Activated T-helper 9 cell treated with anti-CD3 and anti-CD28 coated beads, Interleukin-2, amount 50 U/mL, for 16 hours (primary cell): ENCODE data around the gene ANO2.
"Not testable (repeated sequence)": the region's sequence is repeated elsewhere in the genome, so short reads cannot be mapped to it uniquely, and the experiment has no call there.

Source experiments
- DNase-seq: peaks from one replicate; pipeline ENCODE4 v3.0.0-alpha.2; 2020; ENCODE audit warnings: low read depth

The ANO2 gene

DNA sequence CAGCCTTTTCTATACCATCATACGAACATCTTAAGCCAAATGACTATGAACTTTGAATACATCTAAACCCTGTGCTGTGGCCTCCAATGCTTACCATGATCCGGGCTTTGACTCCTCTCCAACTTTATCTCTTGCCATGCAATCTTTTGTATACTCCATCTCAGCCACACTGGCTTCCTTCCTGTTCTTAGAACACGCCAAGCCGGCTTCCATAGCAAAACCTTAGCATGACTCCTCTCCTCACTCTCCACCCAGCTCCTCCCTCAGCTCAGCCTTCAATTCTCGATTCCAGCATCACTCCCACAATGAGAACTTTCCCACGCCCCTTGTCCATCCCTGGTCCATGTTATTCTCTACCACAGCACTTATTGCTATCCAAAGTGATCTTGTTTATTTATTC is 284.8 kb downstream of the ANO2 start:
- DNase-seq, result no peak

DNA sequence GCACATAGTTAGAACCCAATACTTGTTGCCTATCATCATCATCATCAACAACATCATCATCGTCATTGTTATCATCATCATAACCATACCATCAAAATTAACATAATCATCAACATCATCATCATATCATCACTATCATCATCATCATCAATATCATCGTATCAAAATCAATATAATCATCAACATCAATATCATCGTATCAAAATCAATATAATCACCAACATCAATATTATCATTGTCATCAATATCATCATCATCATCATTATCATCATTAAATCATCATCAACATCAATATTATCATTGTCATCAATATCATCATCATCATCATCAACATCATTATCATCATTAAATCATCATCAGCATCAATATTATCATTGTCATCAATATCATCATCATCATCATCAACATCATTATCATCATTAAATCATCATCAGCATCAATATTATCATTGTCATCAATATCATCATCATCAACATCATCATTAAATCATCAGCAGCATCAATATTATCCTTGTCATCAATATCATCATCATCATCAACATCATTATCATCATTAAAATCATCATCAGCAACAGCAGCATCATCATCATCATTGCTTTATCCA is 286.6 kb downstream of the ANO2 start:
- DNase-seq, result not testable (repeated sequence)

DNA sequence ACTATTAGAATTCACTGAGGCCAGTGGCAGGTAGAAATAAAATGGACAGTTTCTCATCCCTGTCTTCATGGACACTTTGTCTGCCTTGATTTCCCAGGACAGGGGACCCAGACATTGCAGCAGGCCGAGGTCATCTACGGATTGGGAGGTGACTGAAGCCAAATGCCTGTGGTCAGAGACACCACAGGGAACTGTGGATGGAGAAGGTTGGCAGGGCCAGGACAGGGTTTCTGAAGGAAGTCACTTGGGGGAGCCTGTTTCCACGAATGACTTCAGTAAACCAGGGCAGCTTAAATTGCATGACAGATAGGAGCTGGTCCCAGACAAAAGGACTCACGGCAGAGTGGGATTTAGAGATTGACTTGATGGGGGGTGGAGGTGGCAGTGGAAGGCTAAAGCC is 288.2 kb downstream of the ANO2 start:
- no peak for DNase-seq

DNA sequence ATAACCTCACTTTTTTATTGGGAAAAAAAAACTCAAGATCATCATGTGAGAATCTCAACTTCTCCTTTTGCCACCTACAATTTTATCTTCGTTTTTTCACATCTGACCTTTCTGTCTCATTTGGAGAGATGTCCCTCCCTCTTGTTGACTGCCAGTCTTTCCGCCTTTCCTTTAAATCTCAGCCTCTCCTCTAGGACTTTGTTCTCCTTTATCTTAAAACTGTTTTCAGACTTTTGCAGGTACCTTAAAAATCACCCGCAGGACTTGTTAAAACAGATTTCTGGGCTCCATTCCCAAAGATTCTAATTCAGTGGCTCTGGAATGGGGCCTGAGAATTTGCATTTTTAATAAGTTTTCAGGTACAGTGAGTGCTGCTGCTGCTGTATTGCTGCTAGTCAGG is 289.9 kb downstream of the ANO2 start:
- no peak for DNase-seq

DNA sequence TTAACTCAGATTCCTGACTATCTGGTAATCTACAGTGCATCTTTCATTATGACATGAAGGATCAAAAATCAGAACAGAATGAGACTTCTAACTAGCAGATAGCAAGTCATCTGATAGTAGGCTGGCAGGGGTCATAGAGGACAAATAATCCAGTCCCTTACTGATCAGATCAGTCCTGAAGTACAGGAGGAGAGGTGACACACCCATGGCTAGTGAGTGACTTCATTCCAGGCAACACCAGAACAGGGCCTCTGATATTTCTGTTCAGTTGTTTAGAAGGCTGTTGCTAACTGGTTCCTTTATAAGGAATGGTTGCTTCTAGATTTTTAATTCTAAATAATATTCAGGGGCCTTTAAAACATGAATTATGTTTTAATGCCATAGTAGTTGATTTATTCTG is 291.0 kb downstream of the ANO2 start:
- DNase-seq, result no peak

DNA sequence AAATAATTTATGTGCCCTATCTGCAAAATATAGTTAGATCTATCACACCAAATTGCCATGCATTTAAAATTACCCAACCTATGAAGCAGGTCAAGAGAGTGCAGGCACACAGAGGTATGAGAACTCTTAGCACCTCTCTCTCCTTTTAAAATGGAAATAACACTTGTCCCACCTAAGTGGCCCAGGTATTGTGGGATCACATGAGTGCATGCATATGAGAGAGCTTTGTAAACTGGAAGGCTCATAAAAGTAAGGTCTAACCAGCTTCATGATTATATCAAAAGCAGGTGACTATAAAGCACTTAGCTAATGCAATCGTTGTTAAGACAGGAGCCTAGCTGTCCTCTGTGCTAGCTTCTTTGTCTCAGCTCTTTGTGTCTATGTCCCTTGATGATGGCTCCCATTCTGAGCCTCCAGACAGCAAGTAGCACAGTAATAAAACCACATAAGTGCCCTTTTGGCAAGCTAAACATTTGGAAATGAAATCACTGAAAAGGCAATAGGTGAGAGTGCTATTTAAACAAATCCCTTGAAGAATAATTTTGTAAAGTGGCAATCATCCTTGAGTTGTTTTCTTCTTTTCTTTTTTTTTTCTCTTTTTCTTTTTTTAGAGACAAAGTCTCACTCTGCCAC is 294.1 kb downstream of the ANO2 start:
- DNase-seq, result no peak

DNA sequence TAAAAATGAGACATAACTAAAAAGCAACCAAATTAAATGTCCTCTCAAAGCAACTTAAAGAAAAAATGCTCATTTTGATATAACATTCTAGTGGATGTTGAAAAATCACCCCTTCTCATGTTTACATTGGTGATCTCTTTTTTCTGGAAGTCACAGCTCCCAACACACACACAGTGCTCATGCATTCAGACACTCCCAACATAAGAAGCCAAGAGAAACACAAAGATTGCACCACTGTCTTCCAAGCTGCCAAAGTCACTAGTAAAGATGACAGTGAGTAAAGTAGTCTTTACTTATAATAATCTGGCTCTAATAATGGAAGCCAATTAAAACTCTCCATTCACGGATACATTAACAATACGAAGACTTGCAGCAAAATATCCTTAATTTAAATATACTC is 294.8 kb downstream of the ANO2 start:
- DNase-seq, result no peak

DNA sequence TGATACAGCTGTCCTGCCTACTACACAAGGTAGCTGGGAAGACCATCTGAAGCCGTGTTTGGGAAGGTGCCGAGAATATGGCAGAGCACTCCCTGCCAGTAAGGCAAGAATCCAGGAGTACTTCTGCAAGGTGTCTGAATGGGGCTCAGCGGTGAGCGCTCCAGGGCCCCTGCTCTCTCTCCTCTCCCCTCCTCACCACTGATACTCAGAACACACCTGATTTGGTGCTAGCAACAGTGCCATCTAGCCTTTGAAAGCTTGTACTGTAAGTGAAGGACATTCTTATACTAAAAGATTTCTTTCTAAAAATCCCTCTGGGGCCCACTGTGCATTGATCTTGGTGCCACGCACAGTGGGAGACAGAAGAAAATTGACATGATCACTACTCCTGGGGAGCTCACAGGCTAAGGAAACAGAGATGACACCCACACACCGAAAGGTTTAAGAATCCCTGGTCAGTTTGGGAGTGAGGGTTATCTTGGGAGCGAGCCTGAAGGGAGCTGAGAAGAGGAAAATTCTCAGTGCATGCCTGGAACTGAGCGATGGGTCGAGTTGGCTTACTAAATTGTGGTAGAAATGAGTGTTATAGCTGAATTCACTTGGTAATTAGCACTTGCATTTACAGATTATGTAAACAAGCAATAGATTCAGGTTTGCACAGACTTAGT is 296.2 kb downstream of the ANO2 start:
- no peak for DNase-seq

DNA sequence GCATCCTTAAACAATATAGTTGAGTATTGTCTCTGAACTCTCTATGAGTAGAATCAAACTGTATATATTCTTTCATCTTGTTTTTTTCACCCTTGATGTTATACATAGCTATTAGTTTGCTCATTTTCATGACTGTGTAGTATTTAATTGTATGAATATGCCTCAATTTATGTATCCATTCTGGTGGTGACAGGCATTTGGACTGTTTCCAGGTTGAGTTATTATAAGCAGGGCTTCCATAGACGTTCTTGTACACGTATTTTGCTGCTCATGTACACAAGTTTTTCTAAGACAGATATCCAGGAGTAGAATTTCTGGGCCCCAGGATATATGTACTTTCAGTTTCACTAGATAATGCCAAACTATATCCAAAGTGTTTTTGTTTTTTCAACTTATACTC is 301.8 kb downstream of the ANO2 start:
- DNase-seq, result no peak

DNA sequence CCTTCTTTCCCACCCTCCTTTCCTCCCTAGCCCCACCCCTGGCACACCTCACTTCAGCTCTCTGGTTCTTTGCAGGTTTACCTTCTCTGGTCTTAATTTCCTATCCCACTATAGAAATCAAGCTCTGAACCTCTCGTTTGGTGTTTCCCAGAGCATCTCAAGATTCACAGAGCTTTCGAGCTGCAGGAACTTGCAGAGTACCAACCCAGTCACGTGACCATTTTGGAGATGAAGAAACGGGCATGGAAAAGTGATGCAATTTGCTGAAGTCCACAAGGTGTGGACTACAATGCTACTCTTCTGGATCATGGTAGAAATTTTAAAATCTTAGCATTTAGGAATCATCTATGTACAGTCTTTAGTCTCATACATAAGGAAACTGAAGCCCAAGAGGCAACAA is 307.4 kb downstream of the ANO2 start:
- DNase-seq, result no peak

DNA sequence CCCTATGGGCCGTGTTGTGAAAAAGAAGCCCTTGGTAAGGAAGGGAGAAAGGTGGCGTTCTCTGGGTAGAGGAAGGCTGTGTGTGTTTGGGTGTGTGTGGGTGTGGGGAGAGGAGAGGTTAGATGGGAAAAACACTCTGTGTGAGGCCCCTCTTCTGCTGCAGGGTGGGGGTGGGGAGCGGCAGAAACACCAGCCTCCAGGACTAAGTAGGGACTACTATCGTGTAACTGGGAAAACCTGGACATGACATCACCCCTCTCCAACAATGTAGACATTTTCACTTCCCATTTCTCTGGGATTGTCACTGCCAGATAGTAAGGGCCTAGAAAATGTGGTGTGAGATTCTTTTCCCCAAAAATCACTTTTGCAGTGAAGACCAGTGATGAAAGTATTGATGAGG is 308.2 kb downstream of the ANO2 start:
- no peak for DNase-seq

DNA sequence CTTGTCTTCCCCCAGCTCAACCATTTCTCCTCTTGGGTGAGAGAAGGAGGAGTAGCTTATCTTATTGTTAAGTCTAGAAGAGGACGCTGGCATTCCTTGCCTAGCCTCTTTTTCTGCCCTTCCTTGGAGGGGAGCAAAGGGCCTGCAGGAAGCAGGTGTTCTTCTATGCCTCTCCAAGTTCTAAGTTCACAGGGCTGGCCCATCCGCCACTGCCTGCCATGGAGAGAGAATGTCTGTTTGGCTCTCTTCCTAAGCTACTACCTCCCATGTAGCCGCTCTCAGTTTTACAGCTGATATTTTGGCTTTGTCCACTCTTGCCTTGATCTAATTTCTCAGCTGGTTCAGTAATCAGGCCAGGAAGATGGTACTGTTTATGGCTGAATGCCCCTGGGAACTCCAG is 312.0 kb downstream of the ANO2 start:
- DNase-seq, result no peak

DNA sequence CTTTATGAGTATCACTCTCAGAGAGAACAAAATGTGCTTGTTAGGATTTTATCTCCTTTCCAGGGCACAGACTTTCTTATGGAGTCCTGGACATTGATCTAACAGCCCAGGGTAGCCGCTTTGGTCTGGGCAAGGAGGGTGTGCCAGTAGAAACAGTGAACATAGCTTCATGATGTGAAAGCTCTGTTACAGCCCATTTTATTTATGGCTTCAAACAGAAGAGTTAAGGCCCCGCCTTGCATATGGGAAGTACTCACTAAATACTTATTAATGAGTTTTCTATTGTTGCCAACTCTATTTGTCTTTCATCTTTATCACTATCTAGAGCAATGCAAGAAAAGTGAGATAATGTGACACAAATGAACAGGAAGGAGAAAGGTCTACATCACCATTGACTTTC is 312.6 kb downstream of the ANO2 start:
- DNase-seq, result no peak

DNA sequence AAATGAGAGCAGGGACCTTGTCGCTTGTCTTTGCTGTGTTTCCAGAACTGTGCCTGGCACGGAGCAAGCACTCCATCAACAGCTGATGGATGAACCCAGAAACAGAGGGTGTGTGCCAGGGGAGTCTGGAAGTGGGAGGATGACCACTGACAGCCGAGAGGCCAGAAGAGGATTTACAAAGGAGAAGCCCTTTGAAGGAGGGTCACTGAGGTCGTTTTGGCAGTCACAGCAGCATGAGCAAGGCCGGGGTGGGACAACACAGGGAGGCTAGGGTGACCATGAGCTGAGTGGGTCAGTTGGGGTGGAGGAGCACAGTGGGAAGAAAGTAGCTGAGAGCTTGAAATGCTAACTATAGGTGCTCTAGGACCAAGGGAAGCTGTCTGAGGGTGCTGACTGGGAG is 313.6 kb downstream of the ANO2 start:
- DNase-seq, result no peak

DNA sequence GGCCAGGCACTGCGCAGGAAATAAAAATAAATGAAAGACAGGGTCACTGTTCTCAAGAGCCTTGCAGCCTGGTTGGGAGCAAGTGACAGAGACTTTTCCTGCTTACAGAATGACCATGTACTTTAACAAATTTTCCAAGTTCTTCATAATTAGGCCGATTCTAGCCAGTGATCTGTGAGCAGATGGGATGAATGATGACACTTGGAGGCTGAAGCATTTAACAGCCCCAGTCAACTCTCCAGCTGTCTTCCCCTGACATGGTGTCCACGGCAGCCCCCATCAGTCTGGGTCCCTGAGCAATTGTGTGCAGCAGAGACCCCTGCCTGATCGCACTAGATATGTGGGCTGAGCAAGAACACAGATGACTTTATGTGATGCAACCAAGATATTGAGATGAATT is 314.3 kb downstream of the ANO2 start:
- no peak for DNase-seq

DNA sequence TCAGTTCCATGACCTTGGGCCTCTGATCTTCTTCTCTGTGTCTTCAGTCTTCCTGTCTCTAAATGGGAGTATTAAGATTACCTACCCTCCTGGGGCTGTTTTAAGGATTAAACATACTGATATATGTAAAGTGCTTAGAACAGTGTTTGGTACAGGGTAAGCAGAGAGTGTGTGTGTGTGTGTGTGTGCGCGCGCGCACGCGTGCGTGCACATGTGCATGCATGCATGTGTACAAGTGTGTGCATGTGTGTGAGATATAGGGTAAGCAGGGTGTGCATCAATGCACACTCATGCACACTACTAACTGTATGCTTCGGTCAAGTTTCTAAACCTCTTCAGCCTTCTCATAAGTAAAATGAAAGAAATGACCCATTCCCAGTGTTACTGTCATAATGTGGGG is 316.6 kb downstream of the ANO2 start:
- DNase-seq, result no peak

DNA sequence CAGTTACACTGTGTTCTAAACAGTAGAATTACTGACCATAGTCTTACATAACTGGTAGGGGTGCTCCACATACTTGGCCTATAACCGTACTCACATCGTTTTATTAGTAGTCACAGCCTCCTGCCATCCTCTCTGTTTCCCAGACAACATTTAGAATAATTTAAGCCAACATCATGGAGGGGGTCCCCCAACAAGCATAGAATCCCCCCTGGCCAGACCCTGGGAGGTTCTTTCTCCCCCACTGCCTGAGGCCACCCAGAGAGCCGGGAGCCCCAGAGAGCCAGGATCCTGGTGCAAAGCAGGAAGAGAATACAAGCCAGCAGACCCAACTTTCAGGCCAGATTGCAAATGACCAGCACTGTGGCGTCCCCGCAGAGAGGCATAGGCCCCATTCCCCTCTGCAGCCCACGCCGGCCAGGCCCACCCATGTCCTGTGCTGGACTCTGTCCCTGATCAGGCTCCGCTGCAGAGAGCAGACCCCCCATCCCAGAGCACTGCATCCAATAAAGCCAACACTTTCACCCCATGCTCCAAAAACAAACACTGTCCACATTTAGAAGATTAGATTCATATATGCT is 317.9 kb downstream of the ANO2 start:
- no peak for DNase-seq

DNA sequence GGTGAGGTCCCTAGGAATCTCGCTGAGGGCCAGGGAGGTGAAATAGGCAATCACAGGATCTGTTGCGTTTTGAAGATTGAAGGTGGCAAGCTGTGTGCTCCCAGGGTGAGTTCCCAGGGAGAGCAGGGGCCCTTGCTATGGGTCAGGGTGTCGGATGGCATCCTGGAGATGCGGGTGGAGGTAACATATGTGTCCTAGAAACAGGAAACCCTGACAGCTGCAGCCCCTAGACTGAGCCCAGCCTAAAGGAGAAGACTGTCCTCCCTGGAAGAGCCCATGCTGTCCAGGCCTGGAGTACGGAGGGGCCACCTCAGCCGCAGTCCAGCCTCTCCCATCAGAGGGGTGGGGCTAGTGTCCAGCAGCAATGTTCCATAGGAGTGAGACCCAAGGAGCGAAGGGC is 318.9 kb downstream of the ANO2 start:
- no peak for DNase-seq

DNA sequence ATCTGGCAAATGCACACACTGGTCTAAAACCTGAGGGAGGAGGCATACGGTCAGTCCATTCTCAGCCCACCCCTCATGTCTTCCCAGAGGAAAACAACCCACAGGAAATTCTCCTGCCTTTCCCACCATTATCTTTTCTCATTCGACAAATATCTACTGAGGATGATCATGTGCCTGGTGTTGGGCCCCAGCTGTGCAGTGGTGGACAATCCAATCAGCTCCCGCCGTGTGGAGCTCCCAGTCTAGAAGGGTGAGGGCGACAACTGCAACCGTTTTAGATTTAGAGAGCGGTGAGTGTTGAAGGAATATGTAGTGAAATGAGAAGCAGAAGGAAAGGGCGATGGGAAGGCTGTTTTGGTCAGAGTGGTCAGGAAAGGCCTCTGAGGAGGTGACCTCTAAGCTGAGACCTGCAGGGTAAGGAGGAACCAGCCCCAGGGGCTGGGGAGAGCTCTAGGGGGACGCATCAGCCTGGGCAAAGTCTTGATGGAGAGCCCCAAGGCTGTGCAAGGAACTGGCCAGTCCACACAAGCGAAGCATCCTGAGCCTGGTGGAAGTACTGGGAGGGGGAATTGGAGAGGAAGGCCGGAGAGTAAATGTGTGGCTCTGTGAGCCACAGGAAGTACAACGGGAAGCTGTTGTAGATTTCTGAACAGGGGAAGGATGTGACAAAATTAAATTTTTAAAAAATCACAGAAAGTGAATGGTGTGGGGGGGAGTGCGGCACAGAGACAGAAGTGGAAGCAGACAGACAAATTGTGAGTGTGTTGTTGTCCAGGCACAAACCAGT is 320.4 kb downstream of the ANO2 start:
- no peak for DNase-seq

DNA sequence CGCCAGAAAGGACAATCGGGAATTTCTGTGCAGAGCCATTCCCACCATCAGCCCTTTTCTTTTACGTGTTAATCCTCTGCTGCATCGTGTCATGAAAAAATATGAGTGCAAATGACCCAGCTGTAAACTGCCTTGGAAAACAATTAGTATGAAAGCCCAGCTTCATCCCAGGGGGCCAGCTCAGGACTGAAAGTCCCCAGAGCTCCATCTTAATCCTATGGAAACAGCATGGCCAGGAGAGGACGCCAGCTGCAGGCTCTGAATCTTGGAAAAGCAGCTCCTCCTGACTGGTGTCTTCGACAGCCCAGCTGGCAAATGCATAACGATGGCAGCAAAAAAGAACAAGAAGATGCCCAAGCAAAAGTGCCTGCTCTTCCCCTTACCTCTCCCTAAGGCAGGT is 321.6 kb downstream of the ANO2 start:
- no peak for DNase-seq

DNA sequence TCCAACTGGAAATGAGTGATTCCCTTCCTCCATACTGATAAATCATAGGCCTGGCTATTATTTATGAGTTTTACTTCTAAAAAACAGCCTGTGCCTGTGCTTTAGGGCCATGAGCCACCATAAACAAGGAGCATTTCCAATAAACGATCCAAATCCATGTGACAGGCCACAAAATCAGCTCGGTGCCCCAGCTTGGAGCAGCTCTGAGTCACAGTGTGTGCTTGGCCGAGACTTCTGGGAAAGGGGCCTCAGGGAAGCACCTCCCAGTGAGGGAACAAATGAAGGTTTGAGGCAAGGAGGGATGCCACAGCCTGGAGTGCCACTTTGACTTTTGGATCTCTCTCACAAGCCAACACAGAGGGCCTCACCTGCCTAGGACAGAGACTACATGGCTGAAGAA is 322.8 kb downstream of the ANO2 start:
- DNase-seq, result no peak

DNA sequence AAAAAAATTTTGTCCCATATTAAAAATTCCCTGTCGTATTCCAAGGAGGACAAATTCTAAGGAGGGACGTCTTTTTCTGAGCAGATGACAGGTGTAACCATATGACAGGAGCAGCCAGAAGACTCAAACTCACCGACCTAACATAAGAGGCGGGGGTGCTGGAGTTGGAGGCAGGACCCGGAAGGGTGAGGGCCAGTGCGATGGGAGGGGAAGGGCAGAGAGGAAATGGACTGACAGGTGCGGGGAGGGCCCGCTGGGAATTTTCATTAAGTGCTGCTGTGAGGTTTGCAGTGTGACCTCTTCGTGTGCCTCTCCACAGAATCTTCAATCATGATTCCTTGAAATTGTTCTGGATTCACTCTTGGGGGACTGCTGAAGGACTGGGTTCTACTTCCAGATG is 323.7 kb downstream of the ANO2 start:
- DNase-seq, result no peak

DNA sequence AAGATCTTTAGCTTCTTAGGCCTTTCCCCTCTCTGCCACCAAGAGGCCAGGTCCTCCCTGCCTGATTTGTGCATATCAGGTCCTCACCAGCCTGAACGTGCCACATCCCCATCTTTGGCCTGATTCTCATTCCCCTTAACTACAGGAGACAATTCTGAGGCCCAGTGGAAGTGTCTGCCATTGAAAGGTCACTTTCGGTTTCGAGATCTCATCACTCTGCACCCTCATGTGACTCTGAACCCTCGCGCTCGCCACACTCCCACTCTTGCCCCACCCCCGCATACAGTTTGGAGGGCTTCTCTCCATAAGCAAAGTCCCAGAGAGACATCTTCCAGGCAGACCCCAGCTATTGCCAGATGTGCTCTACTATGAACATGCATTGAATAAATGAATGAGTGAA is 324.2 kb downstream of the ANO2 start:
- no peak for DNase-seq
